ENCODE data around the gene KRT24. TPM values are rescaled to one million over a fixed set of nuclear protein-coding genes. Genes with fewer than 3 reads are reported as not detected.

Gene KRT24
- total RNA-seq, 2 experiments from 2014 or later = not detected

DNA sequence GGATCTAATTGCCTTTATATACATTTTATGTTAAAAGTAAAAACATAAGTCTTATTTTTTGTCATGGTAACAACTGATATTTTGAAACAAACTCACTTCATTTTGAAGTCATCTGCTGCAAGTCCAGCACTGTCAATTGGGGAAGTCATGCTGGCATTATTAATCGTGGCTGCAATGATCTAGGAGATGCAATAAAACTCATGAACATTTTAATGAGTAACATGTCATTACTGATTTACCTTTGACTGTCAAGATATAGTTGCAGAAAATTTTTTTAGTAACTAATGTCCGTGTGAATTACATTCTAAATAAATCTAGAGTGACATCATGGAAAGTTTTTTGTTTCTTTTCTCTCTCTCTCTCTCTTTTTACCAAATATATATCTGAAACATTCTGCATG is 17.3 kb upstream of the KRT24 start:
- DNase-seq = no peak
- H3K36me3 Mint-ChIP-seq (ENCODE audit: low read depth) = no peaks in the 10 kb centered on the region
- ChIA-PET CTCF (no interaction called here), POLR2A (no interaction called here)
- H3K27me3 Mint-ChIP-seq (ENCODE audit: low read depth) = peaks cover 19% of the 10 kb centered on the region
- no peaks in the 10 kb centered on the region for H3K4me1 Mint-ChIP-seq (ENCODE audit: low read depth)
- no peaks in the 10 kb centered on the region for H3K9me3 Mint-ChIP-seq (ENCODE audit: insufficient read depth)
- no peak overlapping the region for H3K4me3 Mint-ChIP-seq
- no peak overlapping the region for H3K27ac Mint-ChIP-seq
- ATAC-seq = no peak

DNA sequence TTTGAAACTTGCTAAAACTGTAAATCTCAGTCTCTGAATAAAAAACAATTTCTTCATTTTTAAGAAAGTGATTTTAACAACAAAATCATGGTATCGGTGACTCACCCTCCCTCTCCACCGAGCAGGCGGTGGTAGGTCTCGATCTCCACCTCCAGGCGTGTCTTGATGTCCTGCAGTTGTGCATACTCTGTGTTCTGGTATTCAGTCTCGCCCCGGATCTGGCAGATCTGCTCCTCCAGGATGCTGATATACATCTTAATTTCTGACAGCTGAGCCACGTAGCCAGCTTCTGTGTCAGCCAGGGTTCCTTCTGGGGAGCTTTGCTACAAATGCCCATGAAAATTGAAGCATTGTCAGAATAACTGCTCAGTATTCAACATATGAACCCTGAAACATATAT is 15.4 kb upstream of the KRT24 start:
- Mint-ChIP-seq H3K27ac (no peak overlapping the region), H3K27me3 (ENCODE audit: low read depth) (peaks cover 22% of the 10 kb centered on the region), H3K4me1 (ENCODE audit: low read depth) (no peaks in the 10 kb centered on the region), H3K4me3 (no peak overlapping the region), H3K9me3 (ENCODE audit: insufficient read depth) (no peaks in the 10 kb centered on the region), H3K36me3 (ENCODE audit: low read depth) (no peaks in the 10 kb centered on the region)
- DNase-seq (no peak), ATAC-seq (no peak)
- POLR2A ChIA-PET = no interaction called here
- CTCF ChIA-PET = no interaction called here

DNA sequence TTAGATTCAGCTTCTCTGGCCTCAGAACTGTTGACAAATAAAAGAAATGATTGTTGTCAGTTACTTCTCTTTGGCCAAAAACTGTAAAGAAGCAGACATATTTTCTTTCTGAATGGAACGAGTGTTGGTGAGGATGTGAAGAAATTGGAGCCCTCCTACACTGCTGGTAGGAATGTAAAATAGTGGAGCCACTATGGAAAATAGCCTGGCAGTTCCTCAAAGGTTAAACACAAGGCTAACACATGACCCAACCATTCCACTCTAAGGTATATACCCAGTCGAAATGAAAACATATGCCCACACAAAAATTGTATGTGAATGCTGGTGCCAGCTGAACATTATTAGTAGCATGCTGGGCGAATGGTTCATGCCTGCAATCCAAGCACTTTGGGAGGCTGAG is 14.2 kb upstream of the KRT24 start:
- POLR2A ChIA-PET = no interaction called here
- Mint-ChIP-seq H3K9me3 (ENCODE audit: insufficient read depth) (no peaks in the 10 kb centered on the region), H3K27me3 (ENCODE audit: low read depth) (peaks cover 17% of the 10 kb centered on the region), H3K4me1 (ENCODE audit: low read depth) (no peaks in the 10 kb centered on the region), H3K36me3 (ENCODE audit: low read depth) (no peaks in the 10 kb centered on the region), H3K4me3 (no peak overlapping the region), H3K27ac (no peak overlapping the region)
- CTCF ChIA-PET = no interaction called here
- DNase-seq = no peak
- no peak for ATAC-seq

DNA sequence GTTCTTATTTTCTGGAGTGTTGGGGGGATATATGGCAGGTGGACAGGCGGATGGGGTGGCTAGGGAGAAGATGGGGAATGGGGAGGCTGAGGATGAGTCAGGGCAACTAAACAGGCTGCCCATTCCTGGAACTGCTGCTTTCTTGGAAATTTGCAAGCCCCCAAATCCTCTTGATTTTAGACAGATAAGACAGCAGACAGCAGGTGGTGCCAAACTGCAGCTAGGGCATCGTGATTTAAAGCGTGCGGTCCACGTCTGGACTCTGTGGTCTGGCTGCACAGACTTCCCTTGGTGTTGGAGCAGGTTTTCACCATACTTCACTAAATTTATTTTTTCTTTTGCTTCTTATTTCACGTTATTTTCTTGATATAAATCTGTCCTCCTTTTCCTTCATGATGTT is 10.9 kb upstream of the KRT24 start:
- POLR2A ChIA-PET = no interaction called here
- peaks cover 17% of the 10 kb centered on the region for H3K27me3 Mint-ChIP-seq (ENCODE audit: low read depth)
- no peak overlapping the region for H3K4me3 Mint-ChIP-seq
- ATAC-seq (no peak), DNase-seq (no peak)
- H3K4me1 Mint-ChIP-seq (ENCODE audit: low read depth) = no peaks in the 10 kb centered on the region
- H3K36me3 Mint-ChIP-seq (ENCODE audit: low read depth) = no peaks in the 10 kb centered on the region
- no peaks in the 10 kb centered on the region for H3K9me3 Mint-ChIP-seq (ENCODE audit: insufficient read depth)
- CTCF ChIA-PET = no interaction called here
- H3K27ac Mint-ChIP-seq = no peak overlapping the region

DNA sequence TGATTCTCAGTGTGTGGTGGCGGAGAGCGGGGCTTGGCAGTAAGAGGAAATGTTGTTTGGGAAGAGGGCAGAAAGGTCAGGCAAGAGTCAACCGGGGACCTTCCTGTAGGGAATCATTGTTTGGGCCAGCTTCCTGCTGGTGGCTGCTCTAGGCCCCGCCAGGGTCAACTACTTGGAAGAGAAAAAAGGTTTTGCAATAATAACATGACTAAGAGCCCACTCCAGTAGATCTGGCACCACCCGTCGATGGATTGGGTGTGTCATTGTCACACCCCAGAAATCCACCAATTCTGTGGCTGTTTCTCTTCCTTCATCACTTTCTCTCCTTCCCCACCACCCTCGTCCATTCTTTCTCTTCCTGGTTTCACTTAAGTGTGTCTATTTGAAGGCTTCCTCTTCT is 4.2 kb upstream of the KRT24 start:
- Mint-ChIP-seq H3K36me3 (ENCODE audit: low read depth) (no peaks in the 10 kb centered on the region), H3K27me3 (ENCODE audit: low read depth) (peaks cover 18% of the 10 kb centered on the region), H3K4me1 (ENCODE audit: low read depth) (no peaks in the 10 kb centered on the region), H3K27ac (no peak overlapping the region), H3K9me3 (ENCODE audit: insufficient read depth) (no peaks in the 10 kb centered on the region), H3K4me3 (no peak overlapping the region)
- no peak for ATAC-seq
- no peak for DNase-seq
- ChIA-PET POLR2A (no interaction called here), CTCF (no interaction called here)

DNA sequence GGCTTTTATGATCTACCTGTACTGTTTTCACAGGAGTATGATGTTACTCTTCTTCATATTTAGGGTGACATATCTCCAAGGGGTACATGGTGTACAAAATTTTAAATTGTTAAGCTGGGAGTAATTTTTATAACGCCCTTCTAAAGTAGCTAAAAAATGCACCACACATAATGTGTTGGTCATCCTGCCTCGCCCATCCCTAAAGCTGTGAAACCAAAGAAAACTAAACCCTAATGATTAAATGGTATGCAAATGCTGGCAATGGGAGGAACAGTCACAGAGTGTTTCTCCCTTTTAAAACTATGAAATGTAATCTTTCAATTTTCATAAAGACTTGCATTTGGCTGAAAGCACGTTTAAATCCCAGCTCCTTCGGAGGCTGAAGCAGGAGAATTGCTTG is 2.0 kb upstream of the KRT24 start:
- H3K4me1 Mint-ChIP-seq (ENCODE audit: low read depth) = no peaks in the 10 kb centered on the region
- no peak overlapping the region for H3K4me3 Mint-ChIP-seq
- ChIA-PET POLR2A (no interaction called here), CTCF (no interaction called here)
- H3K9me3 Mint-ChIP-seq (ENCODE audit: insufficient read depth) = no peaks in the 10 kb centered on the region
- peaks cover 20% of the 10 kb centered on the region for H3K27me3 Mint-ChIP-seq (ENCODE audit: low read depth)
- no peak overlapping the region for H3K27ac Mint-ChIP-seq
- no peak for ATAC-seq
- no peaks in the 10 kb centered on the region for H3K36me3 Mint-ChIP-seq (ENCODE audit: low read depth)
- no peak for DNase-seq

DNA sequence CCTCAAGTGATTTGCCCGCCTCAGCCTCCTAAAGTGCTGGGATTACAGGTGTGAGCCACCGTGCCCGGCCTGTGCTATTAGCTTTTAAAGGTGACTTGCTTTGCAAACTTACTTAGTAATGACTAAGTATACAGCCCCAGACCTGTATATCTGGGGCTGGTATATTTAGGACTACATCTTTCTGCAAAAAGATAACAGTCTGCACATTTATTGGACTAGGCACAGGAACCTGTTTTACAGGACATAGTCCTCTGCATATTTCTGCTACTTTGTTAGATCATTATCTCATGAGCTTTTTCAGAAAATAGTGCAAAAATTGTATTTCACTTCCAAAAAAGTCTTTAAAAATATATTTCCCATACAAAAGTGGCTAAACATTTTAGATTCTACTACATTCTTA is 1.3 kb downstream of the KRT24 start:
- H3K27me3 Mint-ChIP-seq (ENCODE audit: low read depth) = peaks cover 31% of the 10 kb centered on the region
- no peaks in the 10 kb centered on the region for H3K9me3 Mint-ChIP-seq (ENCODE audit: insufficient read depth)
- ChIA-PET POLR2A (interaction anchor here (0.5 kb wide), 1 partner anchor 13 kb away, joined by 6 read pairs; no protein-coding TSS in a partner anchor), CTCF (interaction anchor here (0.9 kb wide), 1 partner anchor 8 kb away, joined by 3 read pairs; no protein-coding TSS in a partner anchor)
- ATAC-seq (no peak), DNase-seq (no peak)
- no peaks in the 10 kb centered on the region for H3K36me3 Mint-ChIP-seq (ENCODE audit: low read depth)
- H3K27ac Mint-ChIP-seq = no peak overlapping the region
- H3K4me1 Mint-ChIP-seq (ENCODE audit: low read depth) = no peaks in the 10 kb centered on the region
- H3K4me3 Mint-ChIP-seq = no peak overlapping the region

DNA sequence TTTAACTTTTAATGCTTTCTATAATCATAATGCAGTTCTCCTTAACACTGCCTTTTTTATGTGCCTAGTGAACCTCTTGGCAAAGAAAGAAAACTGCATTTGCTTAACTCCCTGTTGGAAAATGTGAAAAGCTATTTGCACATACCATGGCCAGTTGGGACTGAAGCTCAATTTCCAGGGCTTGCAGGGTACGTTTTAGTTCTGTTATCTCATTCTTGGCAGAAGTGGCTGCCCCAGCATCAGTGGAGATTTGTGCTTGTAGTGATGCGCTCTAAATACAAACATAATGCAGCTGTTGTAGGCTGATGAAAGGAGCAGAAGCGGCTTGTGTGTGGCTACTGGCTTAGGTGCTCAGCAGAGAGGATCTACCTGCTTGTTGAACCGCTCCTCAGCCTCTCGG is 3.7 kb downstream of the KRT24 start:
- POLR2A ChIA-PET = no interaction called here

DNA sequence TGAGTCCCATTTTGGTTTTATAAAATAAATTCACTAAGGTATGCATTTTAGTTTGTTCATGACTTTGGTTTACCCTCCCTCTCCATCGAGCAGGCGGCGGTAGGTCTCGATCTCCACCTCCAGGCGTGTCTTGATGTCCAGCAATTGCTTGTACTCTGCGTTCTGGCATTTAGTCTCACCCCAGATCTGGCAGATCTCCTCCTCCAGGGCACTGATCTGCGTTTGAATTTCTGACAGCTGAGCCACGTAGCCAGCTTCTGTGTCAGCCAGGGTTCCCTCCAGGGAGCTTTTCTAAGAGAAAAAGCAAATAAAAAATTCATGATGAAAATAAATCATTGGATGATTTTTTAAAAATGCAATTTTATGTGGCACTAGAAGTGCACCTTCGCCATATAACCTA is 4.2 kb downstream of the KRT24 start:
- Mint-ChIP-seq H3K4me3 (no peak overlapping the region), H3K36me3 (ENCODE audit: low read depth) (no peaks in the 10 kb centered on the region), H3K27me3 (ENCODE audit: low read depth) (peaks cover 27% of the 10 kb centered on the region), H3K9me3 (ENCODE audit: insufficient read depth) (no peaks in the 10 kb centered on the region), H3K4me1 (ENCODE audit: low read depth) (no peaks in the 10 kb centered on the region), H3K27ac (no peak overlapping the region)
- ATAC-seq (no peak), DNase-seq (no peak)
- ChIA-PET POLR2A (no interaction called here), CTCF (no interaction called here)

More for the DNA sequence above, 3.7 kb downstream of the KRT24 start:
- H3K36me3 Mint-ChIP-seq (ENCODE audit: low read depth) = no peaks in the 10 kb centered on the region
- peaks cover 28% of the 10 kb centered on the region for H3K27me3 Mint-ChIP-seq (ENCODE audit: low read depth)
- H3K4me1 Mint-ChIP-seq (ENCODE audit: low read depth) = no peaks in the 10 kb centered on the region
- ATAC-seq (no peak), DNase-seq (no peak)
- no peaks in the 10 kb centered on the region for H3K9me3 Mint-ChIP-seq (ENCODE audit: insufficient read depth)
- CTCF ChIA-PET = no interaction called here
- H3K4me3 Mint-ChIP-seq = no peak overlapping the region
- H3K27ac Mint-ChIP-seq = no peak overlapping the region

DNA sequence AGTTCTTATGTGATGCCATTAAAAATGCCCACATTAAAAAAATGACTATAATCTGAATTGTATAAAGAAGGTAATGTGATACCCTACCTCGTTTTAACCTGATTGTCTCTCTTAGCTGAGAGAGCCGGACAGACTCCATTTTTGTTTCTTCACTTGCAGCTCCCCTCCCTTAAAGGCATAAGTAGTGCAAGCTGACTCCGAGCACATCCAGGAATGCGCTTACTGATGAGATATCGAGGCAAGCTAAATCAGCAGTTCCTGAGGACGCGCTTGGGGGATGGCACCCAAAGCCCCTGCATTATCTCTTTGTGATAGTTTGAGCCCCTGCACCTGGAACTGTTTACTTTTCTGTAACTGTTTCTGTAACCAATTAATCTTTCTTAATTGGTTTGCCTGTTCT is 6.3 kb downstream of the KRT24 start:
- Mint-ChIP-seq H3K9me3 (ENCODE audit: insufficient read depth) (no peaks in the 10 kb centered on the region), H3K36me3 (ENCODE audit: low read depth) (no peaks in the 10 kb centered on the region), H3K27me3 (ENCODE audit: low read depth) (peaks cover 25% of the 10 kb centered on the region), H3K4me1 (ENCODE audit: low read depth) (no peaks in the 10 kb centered on the region), H3K27ac (no peak overlapping the region), H3K4me3 (no peak overlapping the region)
- no peak for ATAC-seq
- POLR2A ChIA-PET = no interaction called here
- no peak for DNase-seq
- CTCF ChIA-PET = no interaction called here

DNA sequence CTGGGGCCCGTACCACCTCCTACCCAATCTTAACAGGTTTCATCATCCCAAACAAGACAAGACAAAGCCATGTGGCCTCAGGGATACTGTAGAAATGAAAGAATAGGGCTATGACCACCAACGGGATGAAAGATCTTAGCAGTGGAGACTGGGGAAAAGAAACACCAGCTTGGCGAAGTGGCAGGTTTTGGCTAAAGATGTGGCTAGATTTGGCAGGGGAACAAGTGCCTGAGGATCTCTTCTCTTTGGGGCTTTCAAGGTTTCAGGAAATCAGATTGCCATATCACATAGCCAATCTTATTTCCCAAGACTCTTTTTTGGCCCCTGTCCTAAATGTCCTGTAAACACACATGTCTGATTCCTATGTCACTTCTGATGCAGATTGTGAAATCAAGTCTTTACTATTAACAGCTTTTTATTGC is 6.9 kb downstream of the KRT24 start:
- Mint-ChIP-seq H3K4me1 (ENCODE audit: low read depth) (no peaks in the 10 kb centered on the region), H3K36me3 (ENCODE audit: low read depth) (no peaks in the 10 kb centered on the region), H3K27ac (no peak overlapping the region), H3K4me3 (no peak overlapping the region), H3K27me3 (ENCODE audit: low read depth) (peaks cover 29% of the 10 kb centered on the region), H3K9me3 (ENCODE audit: insufficient read depth) (no peaks in the 10 kb centered on the region)
- ChIA-PET POLR2A (interaction anchor here (0.6 kb wide), 1 partner anchor 681 kb away, joined by 3 read pairs; no protein-coding TSS in a partner anchor), CTCF (no interaction called here)
- ATAC-seq (no peak), DNase-seq (no peak)

DNA sequence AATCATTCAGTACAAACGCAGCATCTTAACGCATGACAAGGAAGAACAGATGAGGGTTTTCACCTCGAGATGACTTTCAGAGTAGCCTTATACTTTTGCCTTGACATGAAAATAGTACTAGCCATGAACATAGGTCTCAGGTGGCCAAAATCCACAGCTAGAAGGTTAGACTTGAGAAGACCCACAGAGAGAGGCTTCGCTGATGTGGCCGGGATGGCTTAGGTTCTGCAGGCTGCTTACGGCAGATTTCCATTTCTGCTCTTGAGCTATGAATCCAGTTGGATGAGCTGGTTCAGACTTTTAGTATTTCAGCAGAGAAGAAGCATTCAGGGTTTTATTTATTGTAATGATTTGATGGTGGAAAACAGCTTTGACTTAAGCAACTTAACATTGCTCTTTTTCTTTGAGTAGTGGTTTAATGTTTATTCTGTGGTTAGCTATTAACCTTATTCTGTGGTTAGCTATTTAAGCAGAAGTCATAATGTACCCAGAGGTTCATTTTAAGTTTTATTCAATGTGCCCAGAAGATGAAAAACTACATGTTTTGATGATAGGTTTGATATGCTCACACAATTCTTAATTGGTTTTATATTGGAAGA is 7.6 kb downstream of the KRT24 start:
- ATAC-seq (no peak), DNase-seq (no peak)
- ChIA-PET POLR2A (interaction anchor here (0.6 kb wide), 1 partner anchor 682 kb away, joined by 3 read pairs; no protein-coding TSS in a partner anchor), CTCF (interaction anchor here (1.1 kb wide), 1 partner anchor 10 kb away, joined by 3 read pairs; no protein-coding TSS in a partner anchor)
- Mint-ChIP-seq H3K27ac (no peak overlapping the region), H3K36me3 (ENCODE audit: low read depth) (no peaks in the 10 kb centered on the region), H3K27me3 (ENCODE audit: low read depth) (peaks cover 28% of the 10 kb centered on the region), H3K4me3 (no peak overlapping the region), H3K4me1 (ENCODE audit: low read depth) (no peaks in the 10 kb centered on the region), H3K9me3 (ENCODE audit: insufficient read depth) (no peaks in the 10 kb centered on the region)

DNA sequence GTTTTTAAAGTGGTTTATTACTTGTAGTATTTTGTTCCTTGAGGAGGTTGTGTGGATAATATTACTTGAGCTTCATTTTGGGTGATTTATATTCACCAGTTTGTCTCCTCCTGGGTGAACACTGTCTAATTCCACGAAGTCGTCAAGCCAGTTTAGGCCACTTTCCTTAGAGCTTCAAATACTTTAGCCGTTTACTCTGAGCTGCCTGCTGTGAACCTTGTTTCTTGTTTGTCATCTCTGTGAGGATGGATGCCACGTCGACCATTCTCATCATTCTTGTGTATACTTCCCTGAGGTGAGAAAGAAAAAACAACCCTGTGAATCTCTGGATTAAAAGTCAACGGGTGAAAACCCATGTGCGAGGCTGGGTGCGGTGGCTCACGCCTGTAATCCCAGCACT is 9.0 kb downstream of the KRT24 start:
- H3K9me3 Mint-ChIP-seq (ENCODE audit: insufficient read depth) = no peaks in the 10 kb centered on the region
- H3K36me3 Mint-ChIP-seq (ENCODE audit: low read depth) = no peaks in the 10 kb centered on the region
- no peaks in the 10 kb centered on the region for H3K4me1 Mint-ChIP-seq (ENCODE audit: low read depth)
- no peak overlapping the region for H3K27ac Mint-ChIP-seq
- ChIA-PET POLR2A (no interaction called here), CTCF (interaction anchor here (1.3 kb wide), 1 partner anchor 7 kb away, joined by 3 read pairs; no protein-coding TSS in a partner anchor)
- no peak for DNase-seq
- H3K27me3 Mint-ChIP-seq (ENCODE audit: low read depth) = peaks cover 30% of the 10 kb centered on the region
- ATAC-seq = no peak
- no peak overlapping the region for H3K4me3 Mint-ChIP-seq
